ENCODE measurements around the gene TEX51. TPM values are rescaled to one million over a fixed set of nuclear protein-coding genes. Genes with fewer than 3 reads are reported as not detected.

TEX51 gene
- total RNA-seq, 1 experiment from 2014 or later = not detected

DNA sequence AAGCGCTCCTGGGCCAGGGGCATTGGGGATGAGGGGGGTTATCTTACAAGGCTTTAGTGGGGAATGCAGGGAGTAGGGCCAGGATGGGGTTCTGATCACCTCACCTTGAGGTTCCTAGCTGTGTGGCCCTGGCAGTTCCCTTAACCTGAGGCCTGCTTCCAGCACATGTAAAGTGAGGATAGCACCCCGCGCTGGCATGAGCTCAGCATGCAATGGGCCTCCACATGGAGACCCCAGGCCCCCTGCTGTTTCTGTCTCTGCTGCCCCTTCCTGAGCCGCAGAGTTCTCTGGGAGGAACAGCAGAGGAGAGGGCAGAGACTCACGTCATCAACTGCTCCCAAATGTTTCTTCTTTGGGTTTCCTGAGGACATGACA is 8.6 kb upstream of the TEX51 start:
- no peak overlapping the region for H3K4me3 ChIP-seq (replicated peaks in 1 of 2; ENCODE audit: low read depth in 1 of 2, low read length in 2 of 2)
- no peak overlapping the region for H2AFZ ChIP-seq (ENCODE audit: low read depth, low read length, poor library complexity, severe bottlenecking)
- DNase-seq (ENCODE audit: low read depth, low spot score) (no peak), ATAC-seq (no peak)
- H3K36me3 ChIP-seq (ENCODE audit: control insufficient read depth in 1 of 2, insufficient read depth in 2 of 2, low read length in 2 of 2) = no peaks in the 10 kb centered on the region
- no TSS peak for BruUV-seq (replicated peaks)
- H3K27ac ChIP-seq (ENCODE audit: low read depth, low read length) = no peak overlapping the region
- POLR2A ChIA-PET = no interaction called here
- RAD21 ChIA-PET (ENCODE audit: low non-redundant PET in 1 of 2, low total read pairs in 2 of 2, uncharacterized antibody in 2 of 2, unreplicated experiment in 2 of 2) = no interaction called here
- no peaks in the 10 kb centered on the region for H4K20me1 ChIP-seq (ENCODE audit: insufficient read depth)
- H3K9ac ChIP-seq (ENCODE audit: low read length) = no peak overlapping the region
- no peaks in the 10 kb centered on the region for H3K79me2 ChIP-seq (ENCODE audit: insufficient read depth, low read length)
- no peaks in the 10 kb centered on the region for H3K9me2 ChIP-seq (ENCODE audit: insufficient read depth)
- no peaks in the 10 kb centered on the region for H3K9me3 ChIP-seq (ENCODE audit: control insufficient read depth in 1 of 2, insufficient read depth in 1 of 2, low read depth in 1 of 2, low read length in 2 of 2)
- peaks cover 0 to 13% of the 10 kb centered on the region in 2 experiments; a peak in 3 of 4 replicates for H3K4me1 ChIP-seq (ENCODE audit: control insufficient read depth in 1 of 2, insufficient read depth in 2 of 2, low read length in 2 of 2)
- TF ChIP-seq CTCF (IDR thresholded peaks at IDR 0.05 in 2 of 3, conservative IDR thresholded peaks at IDR 0.05 in 1 of 3; ENCODE audit: borderline replicate concordance in 1 of 3, insufficient read depth in 1 of 3, low read depth in 2 of 3, low read length in 2 of 3) = no peak
- TF ChIP-seq ZNF274 (IDR thresholded peaks at IDR 0.05; ENCODE audit: low read depth, low read length) = no peak
- TF ChIP-seq JUND (IDR thresholded peaks at IDR 0.05) = no peak
- no peak for TF ChIP-seq TCF7L2 (IDR thresholded peaks at IDR 0.05; ENCODE audit: borderline replicate concordance, extremely low read depth, insufficient read depth, insufficient read length)
- no peak for TF ChIP-seq SIN3A (IDR thresholded peaks at IDR 0.05; ENCODE audit: low read depth)
- TF ChIP-seq POLR2AphosphoS5 (IDR thresholded peaks at IDR 0.05; ENCODE audit: low read depth, low read length) = no peak
- intact Hi-C loops (cut with micrococcal nuclease) = no loop called here
- peaks cover 5% of the 10 kb centered on the region; the same call in 1 of the 2 replicates for H3K27me3 ChIP-seq (ENCODE audit: insufficient read depth, low read length)
- CTCF ChIA-PET = no interaction called here
- no peak overlapping the region for H3K4me2 ChIP-seq (ENCODE audit: low read length)

Measured in HCT116 (cell line).